Fibroblast of skin of left biceps (primary cell): ENCODE measurements around the gene KLF11.
"Not testable (repeated sequence)": the region's sequence is repeated elsewhere in the genome, so short reads cannot be mapped to it uniquely, and the experiment has no call there.

Source experiments
- DNase-seq, 2 experiments: peaks; one replicate each; pipeline ENCODE4 v3.0.0-alpha.2; 2013; ENCODE audit warnings: low read depth in 2 of 2

KLF11 gene

DNA sequence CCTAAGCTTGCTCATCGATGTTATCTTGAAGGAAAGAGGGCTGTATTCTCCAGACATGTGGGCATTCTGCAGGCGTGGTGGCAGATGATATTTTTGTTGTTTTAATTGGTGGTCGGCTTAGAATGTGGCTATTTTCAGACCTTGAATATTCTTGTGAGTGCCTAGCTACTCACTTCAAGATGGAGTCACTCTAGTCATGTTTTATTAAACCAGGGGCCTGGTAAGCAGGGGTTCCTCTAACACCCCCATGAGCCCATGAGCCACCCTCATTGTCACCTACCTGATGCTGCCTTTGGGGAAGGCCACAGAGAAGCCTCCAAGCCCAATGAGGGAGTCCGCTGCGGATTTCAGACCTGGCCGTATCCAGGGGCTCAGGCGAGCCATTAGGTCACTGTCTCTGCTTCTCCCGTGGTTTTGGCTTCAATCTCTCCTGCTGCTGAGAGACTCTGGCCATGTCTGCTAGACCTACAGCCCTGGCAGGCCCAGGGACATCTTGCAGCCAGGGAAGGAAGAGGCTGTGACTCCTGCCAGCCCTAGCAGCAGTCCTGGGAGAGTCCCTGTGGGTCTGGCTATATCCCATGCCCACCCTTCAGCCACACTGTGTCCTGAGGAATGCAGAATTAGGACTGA lies 16.3 kb upstream of the KLF11 start:
- no peak for DNase-seq

GRCh38 chr2:10027660-10028330 lies 15.6 kb upstream of the KLF11 start:
- DNase-seq, result no peak

DNA sequence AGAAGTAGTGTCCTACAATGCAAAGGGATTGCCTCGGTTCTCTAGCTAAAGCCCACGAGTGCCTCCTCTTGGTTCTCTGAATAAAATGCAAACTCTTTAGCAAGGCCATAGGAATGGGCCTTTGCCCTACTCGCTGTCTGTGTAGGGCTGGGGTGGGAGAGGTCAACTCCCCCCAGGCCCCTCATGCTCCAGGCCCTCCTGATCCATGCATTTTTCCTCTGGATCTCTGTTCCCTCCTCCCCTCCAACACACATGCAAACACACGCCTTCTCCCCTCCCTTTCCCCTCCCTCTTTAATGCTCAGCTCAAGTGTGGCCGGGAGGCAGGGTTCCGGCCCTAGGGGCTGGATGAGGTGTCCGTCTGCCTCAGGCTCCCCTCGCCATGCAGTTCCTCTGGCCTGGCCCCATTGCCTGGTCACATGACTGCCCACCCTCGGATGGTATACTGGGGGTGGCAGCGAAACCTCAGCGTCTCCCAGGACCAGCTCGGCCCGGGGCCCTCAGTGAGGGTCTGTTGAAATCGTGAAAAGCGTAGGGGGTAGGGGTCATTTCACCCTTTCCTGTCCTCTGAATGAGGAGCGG lies 14.9 kb upstream of the KLF11 start:
- DNase-seq, result no peak

DNA sequence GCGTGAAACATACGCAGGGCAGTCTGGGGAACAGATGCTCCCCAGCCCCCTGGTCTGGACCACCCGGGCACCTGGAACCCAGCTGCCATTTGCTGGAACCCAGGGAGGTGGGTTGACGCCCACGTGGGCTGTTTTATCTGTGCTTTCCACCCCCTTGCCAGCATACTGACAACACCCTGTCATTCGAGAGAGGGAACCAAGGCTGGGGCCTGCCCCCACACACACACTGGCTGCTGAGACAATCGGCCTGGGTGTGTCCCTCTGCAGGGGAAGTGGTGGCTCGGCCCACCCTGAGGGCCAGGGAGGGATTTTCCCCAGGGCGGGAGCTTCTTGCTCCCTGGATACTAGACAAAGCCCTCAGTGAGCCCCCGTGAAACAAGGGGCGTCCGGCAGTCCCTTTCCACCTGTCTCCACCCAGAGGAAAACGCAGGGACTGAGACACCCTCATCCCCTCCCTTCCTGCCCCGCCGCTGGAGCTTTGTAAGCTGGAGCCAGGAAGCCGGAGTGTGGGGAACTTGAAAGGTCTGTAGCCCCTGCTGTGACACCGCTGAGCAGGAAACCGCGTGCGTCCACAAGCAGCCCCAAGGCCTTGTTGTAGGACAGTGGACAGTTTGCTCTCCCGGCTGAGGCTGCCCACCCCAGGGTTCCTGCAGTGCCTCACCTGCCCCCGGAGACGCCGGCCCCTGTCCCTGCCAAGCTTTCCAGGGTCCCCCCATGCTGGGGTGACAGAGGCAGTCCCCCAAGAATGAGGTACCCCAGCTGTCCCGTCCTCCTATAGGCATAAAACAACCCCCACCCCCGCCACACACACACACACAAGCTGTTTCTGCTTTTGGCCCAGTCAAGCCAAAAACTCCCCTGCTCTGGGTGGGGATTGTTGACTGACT lies 14.1 kb upstream of the KLF11 start:
- no peak for DNase-seq

- no peak for DNase-seq
Measured at GRCh38 chr2:10029875-10030223, 13.5 kb upstream of the KLF11 start.

DNA sequence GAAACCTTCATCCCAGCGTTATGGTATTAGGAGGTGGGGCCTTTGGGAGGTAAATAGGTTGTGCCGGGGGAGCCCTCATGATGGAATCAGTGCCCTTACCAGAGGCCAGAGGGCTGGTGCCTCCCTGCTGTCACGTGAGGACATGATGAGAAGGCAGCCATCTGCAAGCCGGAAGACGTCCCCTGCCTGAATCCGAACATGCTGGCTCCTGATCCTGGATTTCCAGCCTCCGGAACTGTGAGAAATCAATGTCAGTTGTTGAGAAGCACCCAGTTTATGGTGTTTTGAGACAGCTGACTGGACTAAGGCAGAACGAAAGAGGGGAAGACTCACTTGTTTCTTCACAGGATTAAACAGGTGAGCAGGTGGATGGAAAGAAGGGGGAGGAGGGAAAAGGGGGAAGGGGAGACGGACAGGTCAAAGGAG lies 13.0 kb upstream of the KLF11 start:
- DNase-seq, result no peak

- DNase-seq, result not testable (repeated sequence)
Measured at GRCh38 chr2:10030798-10031197, 12.6 kb upstream of the KLF11 start.

DNA sequence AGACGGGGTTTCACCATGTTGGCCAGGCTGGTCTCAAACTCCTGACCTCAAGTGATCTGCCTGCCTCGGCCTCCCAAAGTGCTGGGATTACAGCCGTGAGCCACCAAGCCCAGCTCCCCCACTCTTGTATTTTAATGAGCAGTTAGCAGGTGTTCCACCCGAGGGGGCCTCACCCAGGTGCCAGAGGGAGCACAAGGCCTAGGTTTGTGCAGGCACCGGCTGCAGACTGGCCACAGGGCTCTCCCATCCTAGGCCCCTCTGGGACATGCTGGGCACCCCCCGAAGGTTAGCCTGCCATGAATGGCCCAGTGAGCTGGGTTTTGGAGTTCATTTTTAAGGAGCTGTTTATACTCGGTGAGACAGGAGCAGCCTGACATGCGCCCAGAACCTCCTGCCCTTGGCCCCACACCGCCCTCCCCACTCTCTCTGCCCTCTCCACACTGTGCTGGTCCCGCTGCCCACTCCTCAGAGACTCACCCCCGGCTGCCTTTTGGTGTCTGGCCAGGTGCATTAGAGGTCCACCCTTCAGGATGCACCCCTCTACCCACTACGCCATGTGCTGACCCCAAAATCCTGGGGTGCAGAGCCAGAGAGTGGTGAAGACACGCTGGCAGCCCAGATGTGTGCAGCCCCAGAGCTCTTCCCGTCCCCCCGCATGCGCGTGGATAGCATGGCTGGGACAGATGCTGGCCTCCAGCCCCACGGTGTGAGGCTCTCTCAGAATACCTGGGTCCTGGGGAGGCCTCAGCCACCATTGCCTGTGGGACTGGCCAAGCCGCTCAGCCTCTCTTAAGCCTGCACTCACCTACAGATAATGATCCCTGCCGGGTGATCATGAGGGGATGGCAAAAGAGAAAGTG lies 11.2 kb upstream of the KLF11 start:
- no peak for DNase-seq

GRCh38 chr2:10032746-10033105 lies 10.6 kb upstream of the KLF11 start:
- DNase-seq, result no peak

DNA sequence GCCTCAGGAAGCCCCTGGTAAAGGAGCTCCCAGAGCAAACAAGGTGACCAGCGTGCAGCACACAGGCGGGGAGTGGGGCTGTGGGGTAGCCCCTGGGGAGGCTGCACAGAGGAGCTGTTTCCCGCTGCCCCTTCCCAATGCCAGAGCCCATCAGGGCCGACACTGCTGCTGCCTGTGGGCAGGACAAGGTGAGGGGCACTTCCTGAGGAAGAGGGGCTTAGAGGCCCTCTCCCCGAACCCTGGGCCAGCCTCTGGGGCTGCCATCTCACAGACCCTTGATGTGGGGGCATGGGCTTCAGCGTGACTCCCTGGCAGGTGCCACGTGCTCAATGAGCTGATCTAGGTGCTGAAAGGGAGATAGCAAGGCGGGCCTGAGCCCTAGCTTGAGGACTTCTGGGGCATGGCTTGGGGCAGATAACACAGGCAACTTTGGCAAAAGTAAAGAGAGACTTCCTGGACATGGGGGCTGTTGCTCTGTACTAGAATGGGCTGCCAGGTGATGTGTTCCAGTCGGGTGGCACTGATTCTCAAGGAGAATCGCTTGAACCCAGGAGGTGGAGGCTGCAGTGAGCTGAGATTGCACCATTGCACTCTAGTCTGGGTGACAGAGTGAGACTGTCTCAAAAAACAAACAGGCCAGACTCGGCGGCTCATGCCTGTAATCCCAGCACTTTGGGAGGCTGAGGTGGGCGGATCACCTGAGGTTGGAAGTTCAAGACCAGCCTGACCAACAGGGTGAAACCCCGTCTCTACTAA lies 9.9 kb upstream of the KLF11 start:
- no peak for DNase-seq

DNA sequence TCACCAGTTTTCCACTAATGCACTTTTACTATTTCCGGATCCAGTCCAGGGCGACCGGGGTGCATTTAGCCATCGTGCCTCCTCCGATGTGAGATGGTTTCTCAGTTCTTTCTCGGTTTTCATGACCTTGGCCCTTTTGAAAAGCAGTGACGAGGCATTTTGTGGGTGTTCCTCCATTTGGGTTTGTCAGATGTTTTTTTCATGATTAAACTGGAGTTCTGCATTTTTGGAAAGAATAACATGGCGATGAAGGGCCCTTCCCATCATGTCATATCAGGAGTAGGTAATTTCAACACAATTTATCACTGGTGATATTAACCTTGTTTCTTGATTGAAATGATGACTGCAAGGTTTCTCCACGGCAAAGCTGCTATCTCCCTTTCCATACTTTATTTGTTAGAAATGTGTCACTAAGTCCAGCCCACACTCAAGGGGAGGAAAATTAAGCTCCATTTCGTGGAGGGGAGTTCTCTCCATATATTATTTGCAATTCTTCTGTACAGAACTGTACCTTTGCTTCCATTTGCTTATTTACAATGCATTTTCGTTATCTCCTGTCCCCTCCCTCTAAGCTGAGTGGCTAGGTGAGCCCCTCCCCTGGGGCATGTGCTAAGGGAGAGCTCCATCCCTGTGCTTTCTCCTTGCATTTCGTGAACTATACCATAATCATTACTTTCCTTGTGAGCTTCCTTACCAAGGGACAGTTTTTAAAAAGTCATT lies 8.9 kb upstream of the KLF11 start:
- DNase-seq, result no peak

- DNase-seq, result no peak
Measured at GRCh38 chr2:10035053-10035422, 8.3 kb upstream of the KLF11 start.

GRCh38 chr2:10035633-10036032 lies 7.7 kb upstream of the KLF11 start:
- DNase-seq, result no peak

DNA sequence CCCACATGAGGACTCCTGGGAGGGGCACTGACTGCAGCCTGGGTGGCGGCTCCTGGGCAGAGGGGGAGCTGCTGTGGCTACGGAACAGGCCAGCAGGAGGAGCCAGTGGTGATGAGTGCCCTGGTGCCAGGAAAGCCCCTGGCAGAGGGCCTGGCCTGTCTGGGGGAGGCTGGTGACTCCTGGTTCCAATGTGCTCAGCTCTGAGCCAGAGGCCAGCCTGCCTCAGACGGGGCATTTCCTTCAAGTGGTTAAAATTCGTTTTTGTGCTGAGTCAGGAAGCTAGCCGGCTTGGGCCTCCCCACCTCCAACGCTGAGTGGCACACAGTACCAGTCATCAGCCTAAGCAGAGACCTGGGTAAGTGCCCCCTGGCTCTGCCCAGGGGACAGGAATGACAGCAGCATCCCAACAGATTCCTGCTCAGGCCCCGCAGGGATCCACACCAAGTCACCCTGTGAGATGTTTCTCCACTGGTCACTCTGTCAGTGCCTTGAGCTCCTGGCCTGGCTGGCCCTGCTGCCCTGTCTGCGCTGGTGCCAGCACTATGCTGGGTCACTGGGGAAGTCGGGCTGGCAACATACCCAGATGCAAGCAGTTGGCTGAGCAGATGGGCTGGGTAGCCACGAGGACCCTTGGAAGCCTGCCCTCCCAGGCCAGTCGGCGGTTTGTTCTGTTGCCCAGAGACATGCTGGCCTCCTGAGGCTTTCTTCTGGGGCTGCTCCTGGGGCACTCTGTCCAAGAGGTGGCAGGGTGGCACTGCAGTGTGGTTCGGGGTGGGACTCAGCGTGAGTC lies 7.1 kb upstream of the KLF11 start:
- DNase-seq, result no peak

GRCh38 chr2:10038123-10038522 lies 5.2 kb upstream of the KLF11 start:
- DNase-seq, result no peak

GRCh38 chr2:10038716-10039115 lies 4.6 kb upstream of the KLF11 start:
- no peak for DNase-seq

DNA sequence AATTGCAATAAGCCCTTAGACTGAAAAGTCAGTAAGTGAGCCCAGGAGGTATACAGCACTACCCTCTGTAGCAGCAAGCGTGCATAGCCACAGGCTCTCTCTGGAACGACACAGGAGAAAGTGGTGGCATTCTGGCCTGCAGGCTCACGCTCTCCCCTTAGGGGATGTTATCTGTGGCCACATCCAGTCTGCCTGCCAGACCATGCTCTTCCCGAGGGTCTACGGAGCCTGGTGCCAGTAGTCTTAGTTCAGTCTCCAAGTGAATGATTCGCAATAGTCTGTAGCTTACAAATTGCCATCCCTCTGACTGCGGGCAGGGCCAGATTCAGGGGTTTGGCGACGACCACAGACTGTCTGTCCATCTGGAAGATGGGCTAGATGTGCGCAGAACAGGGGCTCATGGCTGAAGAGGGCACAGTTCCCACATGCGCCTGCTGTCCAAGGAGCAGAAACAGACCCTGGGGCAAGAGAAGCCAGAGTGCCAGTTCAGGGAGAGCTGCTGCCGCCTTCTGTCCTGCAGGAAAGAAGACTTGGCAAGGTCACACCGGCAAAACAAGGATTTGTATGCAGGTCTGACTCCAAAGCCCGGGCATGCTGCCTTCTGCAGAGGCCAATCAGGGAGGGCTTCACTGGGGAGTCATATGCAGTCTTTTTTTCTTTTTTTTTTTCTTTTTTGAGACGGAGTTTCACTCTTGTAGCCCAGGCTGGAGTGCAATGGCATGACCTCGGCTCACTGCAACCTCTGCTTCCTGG lies 3.5 kb upstream of the KLF11 start:
- no peak for DNase-seq

DNA sequence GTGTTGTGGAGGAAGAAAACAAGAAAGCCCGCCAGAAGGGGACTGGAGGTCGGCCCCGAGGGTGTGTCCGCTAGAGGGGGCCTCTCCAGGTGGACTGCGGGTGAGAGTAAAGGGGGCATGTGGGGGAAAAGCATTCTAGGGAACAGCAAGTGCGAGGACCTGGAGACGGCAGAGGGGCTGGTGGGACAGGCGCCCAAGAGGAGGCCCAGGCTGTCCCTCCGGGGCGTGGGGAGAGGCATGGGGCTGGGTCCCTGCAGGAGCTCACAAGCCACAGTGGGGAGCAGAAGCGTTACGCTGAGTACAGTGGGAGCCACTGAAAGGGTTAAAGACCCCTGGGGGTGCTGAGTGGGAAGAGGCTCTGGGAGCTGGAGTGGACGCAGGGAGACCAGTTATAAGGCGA lies 1.6 kb upstream of the KLF11 start:
- DNase-seq, result no peak
